Mammary epithelial cell (primary cell): ENCODE results near the gene SUPT16H.
"Not testable (repeated sequence)": the region's sequence is repeated elsewhere in the genome, so short reads cannot be mapped to it uniquely, and the experiment has no call there.

Experiments used
- CTCF ChIP-seq, 2 donors: IDR thresholded peaks in 1 of 2; conservative IDR thresholded peaks in 1 of 2; 2 replicates each; pipeline ENCODE4 v1.5.1; 2011 to 2012; ENCODE audit warnings: inconsistent platforms in 2 of 2, low read length in 2 of 2, mild to moderate bottlenecking in 2 of 2, control low read depth in 1 of 2, low read depth in 1 of 2; ENCODE audit not compliant: insufficient read depth in 1 of 2; ENCODE audit errors: extremely low read depth in 1 of 2
- EZH2 ChIP-seq: IDR thresholded peaks from 2 replicates; pipeline ENCODE4 v1.6.1; 2012; ENCODE audit warnings: low read length, inconsistent platforms, borderline replicate concordance

GRCh38 chr14:21302836-21303140, 81.0 kb downstream of the SUPT16H start:
- not testable (repeated sequence) for TF ChIP-seq CTCF (conservative IDR thresholded peaks at IDR 0.05 in 1 of 2, IDR thresholded peaks at IDR 0.05 in 1 of 2; ENCODE audit: extremely low read depth in 1 of 2, insufficient read depth in 1 of 2, low read depth in 1 of 2, low read length in 2 of 2); EZH2
